HG03159 (cell line): Measurements from ENCODE around the gene ADIG.

Experiments
- ATAC-seq: cut with Tn5 transposase; IDR thresholded peaks from one replicate; pipeline ENCODE4 v1.9.1; 2021; ENCODE audit warnings: mild to moderate bottlenecking, moderate library complexity; ENCODE audit not compliant: unreplicated experiment

ADIG gene

GRCh38 chr20:38629979-38630378 lies 49.0 kb downstream of the ADIG start:
- no peak for ATAC-seq

- ATAC-seq = no peak
Measured at GRCh38 chr20:38630727-38631126, 49.7 kb downstream of the ADIG start.

- no peak for ATAC-seq
Measured at GRCh38 chr20:38631155-38632022, 50.4 kb downstream of the ADIG start.

GRCh38 chr20:38633577-38634093 lies 52.6 kb downstream of the ADIG start:
- ATAC-seq = no peak

GRCh38 chr20:38635721-38636288 lies 54.8 kb downstream of the ADIG start:
- ATAC-seq = no peak
